ENCODE measurements around the gene PLEKHA4.
"Not testable (repeated sequence)": the region's sequence is repeated elsewhere in the genome, so short reads cannot be mapped to it uniquely, and the experiment has no call there.

PLEKHA4 gene

DNA sequence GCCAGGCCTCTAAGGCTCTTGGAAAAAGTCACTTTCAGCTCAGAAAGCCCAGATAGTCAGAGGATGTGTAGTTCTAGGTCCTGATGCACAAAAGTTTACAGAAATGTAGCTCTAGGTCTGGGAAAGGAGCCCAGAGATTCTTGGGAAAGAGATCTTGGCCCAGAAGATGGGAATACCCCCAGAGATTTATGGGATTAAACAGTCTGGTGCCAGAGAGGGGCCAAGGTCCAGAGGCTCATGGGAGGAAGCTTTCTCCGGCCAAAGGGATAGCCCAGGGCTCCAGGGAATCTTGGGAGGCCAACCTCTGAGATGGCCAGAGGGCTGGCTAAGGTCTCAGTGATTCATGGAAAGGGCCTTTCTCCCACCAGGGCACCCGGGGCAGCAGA lies 72.7 kb downstream of the PLEKHA4 start:
- DNase-seq, result no peak

- DNase-seq, result peak; percentile 81
These were observed 73.2 kb downstream of the PLEKHA4 start for GRCh38 chr19:48795055-48795684.

- DNase-seq, result no peak
These were observed 74.1 kb downstream of the PLEKHA4 start for GRCh38 chr19:48794291-48794690.

GRCh38 chr19:48793271-48793670 lies 75.1 kb downstream of the PLEKHA4 start:
- DNase-seq, result no peak

- DNase-seq, result not testable (repeated sequence)
These were observed 81.1 kb downstream of the PLEKHA4 start for GRCh38 chr19:48787331-48787730.
